Body of pancreas (tissue), 4 donors: ENCODE measurements around the gene FGD3. TPM values are rescaled to one million over a fixed set of nuclear protein-coding genes. Genes with fewer than 3 reads are reported as not detected.

Experiments used
- ATAC-seq: fragments of 150-250 bp; one replicate; pipeline ENCODE4 v1.9.1; 2016
- DNase-seq, 4 donors: peaks; one replicate each; pipeline ENCODE4 v3.0.0-alpha.2; 2019
- H3K27ac ChIP-seq, 4 donors: fragments of 200-600 bp; sonication (generic); 1 replicate in 3 of 4; 2 replicates in 1 of 4; pipeline versions ENCODE4 v1.5.1 to v1.6.1; 2016 to 2019; ENCODE audit warnings: mild to moderate bottlenecking in 1 of 4, mixed read lengths in 1 of 4, moderate library complexity in 1 of 4
- H3K27me3 ChIP-seq, 2 donors: fragments of 200-600 bp; sonication (generic); one replicate each; pipeline ENCODE4 v1.6.0; 2016; ENCODE audit warnings: mild to moderate bottlenecking in 1 of 2
- H3K36me3 ChIP-seq, 2 donors: fragments of 200-600 bp; sonication (generic); replicated peaks in 1 of 2; 2 replicates each; pipeline ENCODE4 v1.5.1; 2016; ENCODE audit warnings: low read depth in 2 of 2; ENCODE audit not compliant: insufficient read depth in 1 of 2
- H3K4me1 ChIP-seq: fragments of 200-600 bp; sonication (generic); one replicate; pipeline ENCODE4 v1.6.0; 2016
- H3K4me3 ChIP-seq, 2 donors: fragments of 200-600 bp; sonication (generic); 1 replicate in 1 of 2; 2 replicates in 1 of 2; pipeline ENCODE4 v1.5.1; 2016 to 2019
- H3K9me3 ChIP-seq, 3 donors: fragments of 200-600 bp; sonication (generic); 1 replicate in 2 of 3; 2 replicates in 1 of 3; pipeline ENCODE4 v1.5.1; 2016
- CTCF ChIP-seq, 7 experiments: fragments of 450-650 bp in 4 of 7; fragments of 200-600 bp in 3 of 7; sonication (generic) in 3 of 7; IDR thresholded peaks; one replicate each; pipeline ENCODE4 v1.5.1; 2016 to 2019; ENCODE audit warnings: antibody characterized with exemption in 7 of 7
- POLR2A ChIP-seq, 3 donors: fragments of 450-650 bp; IDR thresholded peaks; one replicate each; pipeline ENCODE4 v1.6.1; 2016; ENCODE audit warnings: antibody characterized with exemption in 3 of 3, mild to moderate bottlenecking in 2 of 3
- WGBS, 2 donors: methylation state at CpG; one replicate each; pipeline ENCODE4 v1.1.5; 2017; 5-methylcytosine and 5-hydroxymethylcytosine counted together
- intact Hi-C: fragments of 100-400 bp; cut with DNase I; formaldehyde crosslinking; loops from one replicate; pipeline ENCODE4 v1.15.1; 2023
- total RNA-seq, 2 donors: library from RNA; depleted of rRNA; stranded (reverse); fragments of >200 nt; gene quantifications; one replicate each; pipeline ENCODE4 v1.1.0, GENCODE V29; 2016

Gene FGD3
- total RNA-seq, 2 donors from 2014 or later, result 12.2 to 13.2 TPM

- DNase-seq, result no peak
- H3K27me3 ChIP-seq, result no peaks in the 10 kb centered on the region
Measured at GRCh38 chr9:93025736-93026135, 78.4 kb downstream of the FGD3 start.

GRCh38 chr9:93026640-93027039 is 79.3 kb downstream of the FGD3 start:
- ATAC-seq, result no peak
- no peak overlapping the region for H3K27ac ChIP-seq
- no peak for DNase-seq
- no peaks in the 10 kb centered on the region for H3K36me3 ChIP-seq
- H3K4me1 ChIP-seq, result no peaks in the 10 kb centered on the region
- TF ChIP-seq POLR2A (IDR thresholded peaks at IDR 0.05) (no peak), CTCF (IDR thresholded peaks at IDR 0.05) (no peak)
- H3K4me3 ChIP-seq, result no peak overlapping the region
- WGBS, 2 donors, result 80 to 84% methylated on average over 5 to 7 of the region's 7 CpGs
- H3K27me3 ChIP-seq, result no peaks in the 10 kb centered on the region
- intact Hi-C loops, result no loop called here
- H3K9me3 ChIP-seq, result no peaks in the 10 kb centered on the region

More at GRCh38 chr9:93025736-93026135, 78.4 kb downstream of the FGD3 start:
- no peak for ATAC-seq
- intact Hi-C loops, result no loop called here
- Histone ChIP-seq H3K4me3 (no peak overlapping the region), H3K4me1 (no peaks in the 10 kb centered on the region), H3K36me3 (no peaks in the 10 kb centered on the region), H3K27ac (no peak overlapping the region), H3K9me3 (no peaks in the 10 kb centered on the region)
- TF ChIP-seq CTCF (IDR thresholded peaks at IDR 0.05), result no peak
- TF ChIP-seq POLR2A (IDR thresholded peaks at IDR 0.05), result no peak
- WGBS, 2 donors, result 66 to 73% methylated on average over 4 to 8 of the region's 8 CpGs

GRCh38 chr9:93027750-93028149 is 80.4 kb downstream of the FGD3 start:
- Histone ChIP-seq H3K27me3 (no peaks in the 10 kb centered on the region), H3K36me3 (no peaks in the 10 kb centered on the region), H3K9me3 (no peaks in the 10 kb centered on the region), H3K4me3 (no peak overlapping the region), H3K4me1 (no peaks in the 10 kb centered on the region), H3K27ac (no peak overlapping the region)
- DNase-seq, result no peak
- TF ChIP-seq POLR2A (IDR thresholded peaks at IDR 0.05) (no peak), CTCF (IDR thresholded peaks at IDR 0.05) (no peak)
- 87 to 89% methylated on average over 10 of the region's 10 CpGs for WGBS, 2 donors
- ATAC-seq, result no peak
- intact Hi-C loops, result no loop called here

- H3K9me3 ChIP-seq, result no peaks in the 10 kb centered on the region
- no peaks in the 10 kb centered on the region for H3K27me3 ChIP-seq
- no peak overlapping the region for H3K4me3 ChIP-seq
- no peaks in the 10 kb centered on the region for H3K4me1 ChIP-seq
- H3K27ac ChIP-seq, result no peak overlapping the region
- TF ChIP-seq CTCF (IDR thresholded peaks at IDR 0.05) (no peak), POLR2A (IDR thresholded peaks at IDR 0.05) (no peak)
- no peaks in the 10 kb centered on the region for H3K36me3 ChIP-seq
- DNase-seq (peak in 1 of 4 donors; percentile 22), ATAC-seq (no peak)
- intact Hi-C loops, result no loop called here
- WGBS, 2 donors, result 61 to 64% methylated on average over 6 of the region's 6 CpGs
Measured at GRCh38 chr9:93028448-93029006, 81.2 kb downstream of the FGD3 start.
